NB4 (cell line): ENCODE results near the gene RAP2A.
A peak's percentile ranks its signal among the peaks of the same experiment; 100 is the strongest.

Experiments used
- DNase-seq: peaks from one replicate; pipeline ENCODE4 v3.0.0; 2010; ENCODE audit warnings: low read depth
- H3K4me3 ChIP-seq: one replicate; pipeline ENCODE4 v1.5.1; 2011; ENCODE audit warnings: mild to moderate bottlenecking, low read depth, low read length, moderate library complexity
- MAX ChIP-seq: IDR thresholded peaks from 2 replicates; pipeline ENCODE4 v1.6.1; 2011; ENCODE audit warnings: low read depth, low read length
- MYC ChIP-seq: IDR thresholded peaks from 2 replicates; pipeline ENCODE4 v1.6.1; 2011; ENCODE audit warnings: low read depth, low read length
- POLR2A ChIP-seq: IDR thresholded peaks from 2 replicates; pipeline ENCODE4 v1.6.1; 2011; ENCODE audit warnings: mild to moderate bottlenecking; ENCODE audit not compliant: insufficient read length; ENCODE audit errors: extremely low read depth
- TF ChIP-seq, protein P1 (sequence below): IDR thresholded peaks from one replicate; pipeline ENCODE4 v1.5.1; 2012; ENCODE audit warnings: low read depth, low read length

Gene RAP2A

DNA sequence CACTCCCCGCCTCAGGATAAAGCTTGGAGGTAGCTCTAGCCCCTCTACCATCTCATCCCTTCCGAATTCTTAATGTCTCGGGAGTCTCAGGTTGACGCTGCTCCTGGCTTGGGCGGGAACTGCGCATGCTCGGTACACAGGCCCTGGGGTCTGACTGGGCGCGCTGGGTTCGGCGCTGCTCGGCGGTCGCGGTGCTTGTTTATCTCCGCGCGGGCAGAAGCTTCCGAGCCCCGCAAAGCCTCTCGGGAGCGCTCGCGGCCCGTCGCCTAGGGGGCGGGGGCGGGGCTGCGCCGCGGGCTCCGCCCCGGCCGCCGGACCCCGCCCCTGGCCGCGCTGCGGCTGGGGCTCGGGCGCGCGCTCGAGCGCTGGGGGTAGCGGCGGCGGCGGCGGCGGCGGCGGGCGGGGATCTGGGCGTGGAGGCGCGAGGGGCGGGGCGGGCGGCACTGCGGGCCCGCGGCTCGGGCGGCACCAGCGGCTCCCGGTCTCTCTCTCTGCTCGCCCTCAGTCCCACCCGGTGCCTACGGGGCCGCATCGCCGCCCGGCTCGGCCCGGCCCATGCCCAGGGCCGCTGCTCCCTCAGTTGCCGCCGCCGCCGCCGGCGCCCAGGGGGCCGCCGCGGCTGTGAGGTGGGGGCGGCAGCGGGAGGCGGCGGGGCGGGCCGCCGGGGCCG is at the start of gene RAP2A:
Gene RAP2A (plus strand): TSS at position 443 of the 670 bp plus-strand sequence. CDS start 302 bp downstream, outside the sequence.
- peak; percentile 94 for DNase-seq
- H3K4me3 ChIP-seq = peak within 1 kb of the TSS; percentile 86
- TF ChIP-seq MAX = no peak; the same call in 1 of the 2 replicates
- TF ChIP-seq POLR2A = peak; percentile 76
- peak; percentile 64 for TF ChIP-seq MYC

- TF ChIP-seq MYC (peak; percentile 16; the same call in 1 of the 2 replicates), POLR2A (no peak), MAX (no peak)
- TF ChIP-seq, protein P1, sequence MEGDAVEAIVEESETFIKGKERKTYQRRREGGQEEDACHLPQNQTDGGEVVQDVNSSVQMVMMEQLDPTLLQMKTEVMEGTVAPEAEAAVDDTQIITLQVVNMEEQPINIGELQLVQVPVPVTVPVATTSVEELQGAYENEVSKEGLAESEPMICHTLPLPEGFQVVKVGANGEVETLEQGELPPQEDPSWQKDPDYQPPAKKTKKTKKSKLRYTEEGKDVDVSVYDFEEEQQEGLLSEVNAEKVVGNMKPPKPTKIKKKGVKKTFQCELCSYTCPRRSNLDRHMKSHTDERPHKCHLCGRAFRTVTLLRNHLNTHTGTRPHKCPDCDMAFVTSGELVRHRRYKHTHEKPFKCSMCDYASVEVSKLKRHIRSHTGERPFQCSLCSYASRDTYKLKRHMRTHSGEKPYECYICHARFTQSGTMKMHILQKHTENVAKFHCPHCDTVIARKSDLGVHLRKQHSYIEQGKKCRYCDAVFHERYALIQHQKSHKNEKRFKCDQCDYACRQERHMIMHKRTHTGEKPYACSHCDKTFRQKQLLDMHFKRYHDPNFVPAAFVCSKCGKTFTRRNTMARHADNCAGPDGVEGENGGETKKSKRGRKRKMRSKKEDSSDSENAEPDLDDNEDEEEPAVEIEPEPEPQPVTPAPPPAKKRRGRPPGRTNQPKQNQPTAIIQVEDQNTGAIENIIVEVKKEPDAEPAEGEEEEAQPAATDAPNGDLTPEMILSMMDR = no peak
- no peak overlapping the region for H3K4me3 ChIP-seq
- DNase-seq = peak; percentile 68
Observed at GRCh38 chr13:97384371-97384770, 49.6 kb upstream of the RAP2A start.

GRCh38 chr13:97385146-97385545 is 48.8 kb upstream of the RAP2A start:
- H3K4me3 ChIP-seq = no peak overlapping the region
- TF ChIP-seq, protein P1 = no peak
- TF ChIP-seq POLR2A = no peak
- DNase-seq = no peak

- peak; percentile 46; the same call in 1 of the 2 replicates for TF ChIP-seq MAX
- TF ChIP-seq, protein P1 = no peak
- no peak for TF ChIP-seq POLR2A
- no peak for TF ChIP-seq MYC
- H3K4me3 ChIP-seq = no peak overlapping the region
- peak; percentile 76 for DNase-seq
Observed at GRCh38 chr13:97385854-97386253, 48.1 kb upstream of the RAP2A start.

GRCh38 chr13:97386801-97387484 is 47.0 kb upstream of the RAP2A start:
- peak; percentile 98 for DNase-seq
- TF ChIP-seq MAX = peak; percentile 81
- peak; percentile 75 for TF ChIP-seq MYC
- TF ChIP-seq POLR2A = no peak
- TF ChIP-seq, protein P1 = no peak
- peak overlapping the region; percentile 52 for H3K4me3 ChIP-seq

DNA sequence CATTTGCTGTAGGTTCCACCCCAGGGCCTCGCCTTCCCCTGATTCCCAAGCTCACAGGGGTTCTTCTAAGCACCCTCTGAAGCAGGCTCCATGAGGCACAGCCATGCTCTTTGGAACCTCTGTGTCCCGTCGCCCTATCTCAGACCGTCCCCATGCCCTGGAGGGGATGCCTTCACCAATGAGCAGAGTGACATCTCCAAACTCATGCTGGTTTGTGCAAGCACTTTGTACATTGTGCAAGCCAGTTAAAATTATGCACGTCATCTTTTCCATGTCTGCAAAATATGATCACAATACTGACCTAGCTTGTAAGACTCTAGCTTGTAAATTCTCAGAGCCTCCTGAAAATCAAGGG is 46.5 kb upstream of the RAP2A start:
- peak overlapping the region; percentile 52 for H3K4me3 ChIP-seq
- DNase-seq = peak; percentile 97
- TF ChIP-seq, protein P1 = no peak
- TF ChIP-seq POLR2A = peak; percentile 18
- peak; percentile 71 for TF ChIP-seq MYC
- TF ChIP-seq MAX = peak; percentile 69; the same call in 1 of the 2 replicates
